Activated naive CD4-positive, alpha-beta T cell treated with anti-CD3 and anti-CD28 coated beads, Interleukin-2, amount 50 U/mL, for 24 hours (primary cell): ENCODE results near the gene SLC5A10.
"Not testable (repeated sequence)": the region's sequence is repeated elsewhere in the genome, so short reads cannot be mapped to it uniquely, and the experiment has no call there.

Experiments
- H3K27ac Mint-ChIP-seq: one replicate; pipeline ENCODE4 v1.8.0; 2021; ENCODE audit warnings: mild to moderate bottlenecking, mixed read lengths
- H3K27me3 Mint-ChIP-seq: one replicate; pipeline ENCODE4 v1.8.0; 2021; ENCODE audit warnings: mixed read lengths
- H3K36me3 Mint-ChIP-seq: one replicate; pipeline ENCODE4 v1.8.0; 2021; ENCODE audit warnings: mixed read lengths
- H3K4me1 Mint-ChIP-seq: one replicate; pipeline ENCODE4 v1.8.0; 2021; ENCODE audit warnings: mixed read lengths
- H3K4me3 Mint-ChIP-seq: one replicate; pipeline ENCODE4 v1.8.0; 2021; ENCODE audit warnings: mild to moderate bottlenecking, mixed read lengths
- H3K9me3 Mint-ChIP-seq: one replicate; pipeline ENCODE4 v1.8.0; 2021; ENCODE audit warnings: mixed read lengths

SLC5A10 gene

DNA sequence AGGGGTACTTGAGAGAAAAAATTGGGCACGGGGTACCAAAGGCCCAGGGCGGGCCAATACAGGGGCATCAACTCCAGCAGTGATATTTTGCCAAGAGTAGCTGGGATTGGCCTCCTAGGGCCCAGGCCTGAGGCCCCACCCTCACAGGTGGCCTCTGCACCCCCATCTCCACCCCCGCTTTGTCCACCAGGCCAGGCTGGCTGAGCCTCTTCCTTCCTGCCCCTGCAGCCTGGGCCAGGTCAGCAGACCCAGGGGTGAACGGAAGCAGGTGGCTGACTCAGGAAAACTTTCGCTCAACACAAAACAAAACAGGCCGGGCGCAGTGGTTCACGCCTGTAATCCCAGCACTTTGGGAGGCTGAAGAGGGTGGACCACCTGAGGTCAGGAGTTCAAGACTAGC lies 91.1 kb downstream of the SLC5A10 start:
- H3K4me3 Mint-ChIP-seq, H3K4me1 Mint-ChIP-seq, H3K9me3 Mint-ChIP-seq, H3K36me3 Mint-ChIP-seq, H3K27ac Mint-ChIP-seq, H3K27me3 Mint-ChIP-seq: not testable (repeated sequence)

DNA sequence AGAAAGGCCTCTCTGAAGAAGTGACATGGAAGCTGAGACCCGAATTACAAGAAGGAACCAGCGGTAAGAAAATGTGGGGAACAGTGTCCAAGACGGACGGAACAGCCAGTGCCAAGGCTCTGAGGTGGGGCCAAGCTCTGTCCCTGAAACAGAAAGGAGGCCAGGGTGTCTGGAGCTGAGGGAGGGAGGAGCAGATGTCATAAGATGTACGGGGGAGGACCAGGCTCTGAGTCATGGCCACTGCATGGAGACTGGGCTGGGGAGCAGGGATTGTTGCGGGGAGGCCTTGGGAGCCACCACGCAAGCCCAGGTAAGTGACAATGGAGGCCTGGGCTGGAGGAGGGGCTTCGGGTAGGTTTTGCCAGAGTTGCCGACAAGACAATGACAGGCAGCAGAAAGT lies 92.7 kb downstream of the SLC5A10 start:
- not testable (repeated sequence) for H3K27ac Mint-ChIP-seq, H3K36me3 Mint-ChIP-seq, H3K4me3 Mint-ChIP-seq

DNA sequence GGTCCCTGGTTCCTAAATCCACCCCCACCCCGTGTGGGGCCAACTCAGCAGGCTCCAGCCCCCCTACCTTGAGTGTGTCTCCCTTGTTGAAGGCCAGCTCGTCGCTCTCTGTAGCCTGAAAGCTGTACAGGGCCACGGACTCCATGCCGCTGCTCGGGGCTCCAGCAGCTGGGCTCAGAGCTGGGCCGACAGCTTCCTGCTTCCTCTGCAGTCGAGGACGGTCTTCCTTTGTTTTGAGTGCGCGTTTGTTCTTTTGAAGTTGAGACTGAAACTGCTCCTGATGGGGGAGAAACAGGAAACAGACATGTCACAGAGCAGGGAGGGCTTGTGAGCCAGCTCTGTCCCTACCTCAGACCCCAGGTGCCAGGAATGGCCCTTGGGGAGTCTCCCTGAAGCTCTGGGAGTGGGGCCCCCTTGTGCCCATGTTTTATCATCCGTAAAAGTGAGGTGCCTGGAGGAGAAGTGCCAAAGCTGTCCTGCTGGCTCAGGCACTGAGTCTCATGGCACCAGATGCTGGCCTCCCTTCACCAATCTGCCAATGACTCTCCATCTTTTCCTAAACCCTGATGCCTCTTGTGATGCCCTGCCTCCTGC lies 94.9 kb downstream of the SLC5A10 start, which contains the start of gene GRAP:
TSS of gene GRAP (minus strand) at position 176 of the 594 bp plus-strand sequence. CDS start at position 145, 31 bp downstream.
- not testable (repeated sequence) for H3K27ac Mint-ChIP-seq, H3K36me3 Mint-ChIP-seq, H3K4me1 Mint-ChIP-seq, H3K9me3 Mint-ChIP-seq, H3K27me3 Mint-ChIP-seq, H3K4me3 Mint-ChIP-seq

More for the DNA sequence above, 92.7 kb downstream of the SLC5A10 start:
- H3K9me3 Mint-ChIP-seq, H3K27me3 Mint-ChIP-seq, H3K4me1 Mint-ChIP-seq: not testable (repeated sequence)

DNA sequence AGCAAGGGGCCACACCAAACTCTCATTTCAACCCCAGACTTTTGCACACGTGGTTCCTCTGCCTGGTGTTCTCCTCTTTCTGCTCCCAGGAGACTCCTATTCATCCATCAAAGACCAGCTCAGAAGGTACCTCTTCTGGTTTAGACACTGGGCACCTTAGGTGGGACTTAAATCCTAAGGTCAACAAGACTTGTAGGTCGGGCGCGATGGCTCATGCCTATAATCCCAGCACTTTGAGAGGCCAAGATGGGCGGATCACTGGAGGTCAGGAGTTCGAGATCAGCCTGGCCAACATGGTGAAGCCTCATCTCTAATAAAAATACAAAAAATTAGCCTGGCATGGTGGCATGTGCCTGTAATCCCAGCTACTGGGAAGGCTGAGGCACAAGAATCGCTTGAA lies 95.5 kb downstream of the SLC5A10 start:
- not testable (repeated sequence) for H3K4me1 Mint-ChIP-seq, H3K27ac Mint-ChIP-seq, H3K27me3 Mint-ChIP-seq, H3K36me3 Mint-ChIP-seq, H3K4me3 Mint-ChIP-seq, H3K9me3 Mint-ChIP-seq

DNA sequence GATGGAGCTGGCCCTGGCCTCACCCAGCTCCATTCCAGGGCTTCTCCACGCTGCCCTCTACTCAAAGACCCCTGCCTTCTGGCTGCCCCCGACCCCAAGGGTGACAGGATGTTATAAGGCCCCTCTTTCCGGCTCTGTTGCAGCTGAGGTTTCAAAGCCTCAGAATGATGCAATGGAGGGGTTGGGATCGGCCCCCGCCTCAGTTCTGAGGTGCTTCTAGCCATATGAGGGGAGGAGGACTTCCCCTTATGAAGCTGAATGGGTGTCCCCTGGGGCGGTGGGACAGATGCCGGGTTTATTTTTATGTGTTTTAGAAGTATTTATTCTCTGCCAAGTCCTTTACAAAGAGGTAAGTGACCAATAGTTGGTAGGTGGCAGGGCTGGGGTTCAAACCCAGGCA lies 96.9 kb downstream of the SLC5A10 start:
- not testable (repeated sequence) for H3K27me3 Mint-ChIP-seq, H3K4me3 Mint-ChIP-seq

DNA sequence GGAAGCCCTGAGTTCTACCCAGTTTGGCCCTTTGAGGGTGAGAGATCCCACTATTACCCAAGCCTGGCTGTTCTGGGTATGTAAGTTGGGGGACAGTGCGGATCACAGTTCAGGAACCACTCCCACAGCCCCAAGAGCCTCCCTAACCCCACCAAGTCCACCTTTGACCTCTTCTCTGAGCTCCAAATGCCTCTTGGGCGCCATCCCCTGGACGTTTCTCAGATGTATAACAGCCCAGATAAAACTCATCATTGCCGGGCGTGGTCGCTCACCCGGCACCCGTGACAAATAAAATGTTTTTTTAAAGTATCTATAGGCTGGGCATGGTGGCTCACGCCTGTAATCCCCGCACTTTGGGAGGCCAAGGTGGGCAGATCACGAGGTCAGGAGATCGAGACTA lies 103.5 kb downstream of the SLC5A10 start:
- not testable (repeated sequence) for H3K4me1 Mint-ChIP-seq, H3K36me3 Mint-ChIP-seq, H3K27ac Mint-ChIP-seq, H3K9me3 Mint-ChIP-seq, H3K27me3 Mint-ChIP-seq, H3K4me3 Mint-ChIP-seq

More for the DNA sequence above, 96.9 kb downstream of the SLC5A10 start:
- not testable (repeated sequence) for H3K27ac Mint-ChIP-seq, H3K4me1 Mint-ChIP-seq, H3K9me3 Mint-ChIP-seq, H3K36me3 Mint-ChIP-seq

DNA sequence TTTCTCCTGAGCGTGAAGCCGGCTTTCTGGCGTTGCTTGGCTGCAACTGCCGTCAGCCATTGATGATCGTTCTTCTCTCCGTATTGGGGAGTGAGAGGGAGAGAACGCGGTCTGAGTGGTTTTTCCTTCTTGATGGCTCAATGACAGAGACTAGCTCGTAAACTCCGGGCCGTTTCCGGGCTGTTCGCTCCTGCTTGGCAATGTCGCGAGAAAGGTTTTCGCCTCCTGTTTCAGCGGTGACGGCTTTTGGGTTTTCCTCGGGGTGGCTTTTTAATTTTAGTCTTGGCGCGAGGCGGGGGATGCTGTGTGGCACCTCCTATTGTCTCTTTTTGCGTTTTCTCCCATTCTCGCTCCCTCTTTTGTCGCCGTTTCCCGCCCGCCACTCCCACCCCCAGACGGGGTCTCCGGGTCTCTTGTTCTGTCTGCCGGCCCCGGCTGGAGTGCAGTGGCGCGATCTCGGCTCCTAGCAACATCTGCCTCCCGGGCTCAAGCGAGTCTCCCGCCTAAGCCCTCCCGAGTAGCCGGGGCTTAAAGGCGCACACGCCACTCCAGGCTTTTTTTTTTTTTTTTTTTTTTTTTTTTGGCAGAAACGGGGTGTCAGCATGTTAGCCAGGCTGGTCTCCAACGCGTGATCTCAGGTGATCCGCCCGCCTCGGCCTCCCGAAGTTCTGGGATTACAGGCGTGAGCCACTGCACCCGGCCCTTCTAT lies 110.2 kb downstream of the SLC5A10 start:
- H3K9me3 Mint-ChIP-seq, H3K27ac Mint-ChIP-seq, H3K4me3 Mint-ChIP-seq: not testable (repeated sequence)

DNA sequence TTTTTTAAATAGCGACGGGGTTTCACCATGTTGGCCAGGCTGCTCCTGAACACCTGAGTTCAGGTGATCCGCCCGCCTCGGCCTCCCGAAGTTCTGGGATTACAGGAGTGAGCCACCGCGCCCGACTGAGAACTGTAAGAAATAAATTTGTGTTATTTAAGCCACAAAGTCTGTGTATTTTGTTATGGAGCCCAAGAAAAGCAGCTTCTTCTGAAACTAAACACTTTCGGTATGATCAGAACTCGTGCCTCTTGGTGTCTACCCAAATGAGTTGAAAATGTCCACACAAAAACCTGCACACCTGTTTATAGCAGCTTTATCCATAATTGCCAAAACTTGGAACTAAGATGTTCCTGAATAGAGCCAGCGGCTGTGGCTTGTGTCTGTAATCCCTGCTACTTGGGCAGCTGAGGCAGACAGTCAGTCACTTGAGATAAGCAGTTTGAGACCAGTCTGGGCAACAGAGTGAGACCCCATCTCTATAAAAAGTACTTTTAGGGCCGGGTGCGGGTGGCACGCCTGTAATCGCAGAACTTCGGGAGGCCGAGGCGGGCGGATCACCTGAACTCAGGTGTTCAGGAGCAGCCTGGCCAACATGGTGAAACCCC lies 110.9 kb downstream of the SLC5A10 start:
- not testable (repeated sequence) for H3K4me3 Mint-ChIP-seq, H3K27me3 Mint-ChIP-seq, H3K4me1 Mint-ChIP-seq, H3K9me3 Mint-ChIP-seq, H3K27ac Mint-ChIP-seq, H3K36me3 Mint-ChIP-seq

More for the DNA sequence above, 110.2 kb downstream of the SLC5A10 start:
- not testable (repeated sequence) for H3K27me3 Mint-ChIP-seq, H3K36me3 Mint-ChIP-seq, H3K4me1 Mint-ChIP-seq

DNA sequence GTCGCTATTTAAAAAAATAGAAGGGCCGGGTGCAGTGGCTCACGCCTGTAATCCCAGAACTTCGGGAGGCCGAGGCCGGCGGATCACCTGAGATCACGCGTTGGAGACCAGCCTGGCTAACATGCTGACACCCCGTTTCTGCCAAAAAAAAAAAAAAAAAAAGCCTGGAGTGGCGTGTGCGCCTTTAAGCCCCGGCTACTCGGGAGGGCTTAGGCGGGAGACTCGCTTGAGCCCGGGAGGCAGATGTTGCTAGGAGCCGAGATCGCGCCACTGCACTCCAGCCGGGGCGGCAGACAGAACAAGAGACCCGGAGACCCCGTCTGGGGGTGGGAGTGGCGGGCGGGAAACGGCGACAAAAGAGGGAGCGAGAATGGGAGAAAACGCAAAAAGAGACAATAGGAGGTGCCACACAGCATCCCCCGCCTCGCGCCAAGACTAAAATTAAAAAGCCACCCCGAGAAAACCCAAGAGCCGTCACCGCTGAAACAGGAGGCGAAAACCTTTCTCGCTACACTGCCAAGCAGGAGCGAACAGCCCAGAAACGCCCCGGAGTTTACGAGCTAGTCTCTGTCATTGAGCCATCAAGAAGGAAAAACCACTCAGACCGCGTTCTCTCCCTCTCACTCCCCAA lies 111.5 kb downstream of the SLC5A10 start:
- Mint-ChIP-seq H3K27ac (peak overlapping the region; percentile 95), H3K4me3 (peak overlapping the region; percentile 75)
- H3K4me1 Mint-ChIP-seq, H3K9me3 Mint-ChIP-seq, H3K27me3 Mint-ChIP-seq, H3K36me3 Mint-ChIP-seq: not testable (repeated sequence)

DNA sequence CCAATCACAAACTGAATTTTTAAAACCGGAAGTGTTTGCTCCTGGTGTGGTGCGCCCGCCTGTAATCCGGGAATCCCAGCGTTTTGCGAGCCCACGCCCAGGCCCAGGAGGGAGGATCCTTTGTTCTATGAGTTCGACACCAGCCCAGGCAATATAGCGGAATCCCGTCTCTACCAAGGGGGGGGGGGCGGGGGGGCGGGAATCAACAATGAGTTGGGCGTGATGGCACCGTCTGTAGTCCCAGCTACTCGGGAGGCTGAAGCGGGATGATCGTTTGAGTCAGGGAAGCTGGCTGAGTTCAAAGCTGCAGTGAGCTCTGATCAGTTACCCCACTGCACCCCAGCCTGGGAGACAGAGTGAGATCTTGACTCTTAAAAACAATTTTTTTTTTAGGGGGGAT lies 112.4 kb downstream of the SLC5A10 start:
- not testable (repeated sequence) for H3K9me3 Mint-ChIP-seq, H3K27ac Mint-ChIP-seq, H3K36me3 Mint-ChIP-seq, H3K27me3 Mint-ChIP-seq, H3K4me3 Mint-ChIP-seq, H3K4me1 Mint-ChIP-seq

DNA sequence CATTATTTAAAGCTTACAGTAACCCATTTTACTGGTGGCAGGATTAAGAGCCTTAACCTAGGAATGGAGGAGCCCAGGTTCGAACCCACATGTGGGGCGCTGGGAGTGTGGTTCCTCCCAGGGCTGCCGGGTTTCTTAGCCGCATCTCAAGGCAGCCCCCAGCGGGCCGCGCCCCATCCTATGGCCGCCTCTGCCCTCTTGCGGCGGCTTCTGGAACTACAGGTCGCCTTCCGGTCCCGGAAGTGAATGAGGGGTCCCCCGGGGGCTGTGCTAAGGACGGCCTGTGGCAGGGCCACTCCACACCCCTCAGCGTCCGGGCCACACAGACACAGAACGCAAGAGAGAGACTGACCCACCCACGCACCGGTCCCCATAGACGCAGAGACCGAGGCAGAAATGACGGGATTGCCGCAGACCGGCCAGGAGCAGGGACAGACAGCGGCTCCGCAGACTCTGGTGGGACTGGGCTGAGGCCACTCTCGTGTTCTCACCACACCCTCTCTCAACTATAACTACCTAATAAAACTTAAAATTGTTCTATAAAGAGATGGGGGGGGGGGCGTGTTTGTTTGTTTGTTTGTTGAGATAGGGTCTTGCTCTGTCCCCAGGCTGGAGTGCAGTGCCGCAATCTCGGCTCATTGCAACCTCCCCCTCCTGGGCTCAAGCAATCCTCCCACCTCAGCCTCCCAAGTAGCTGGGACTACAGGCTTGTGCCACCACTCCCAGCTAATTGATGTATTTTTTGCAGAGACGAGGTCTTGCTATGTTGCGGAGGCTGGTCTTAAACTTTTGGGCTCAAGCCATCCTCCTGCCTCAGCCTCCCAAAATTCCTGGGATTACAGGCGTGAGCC lies 118.6 kb downstream of the SLC5A10 start:
- H3K4me3 Mint-ChIP-seq, H3K36me3 Mint-ChIP-seq, H3K9me3 Mint-ChIP-seq, H3K27ac Mint-ChIP-seq, H3K4me1 Mint-ChIP-seq, H3K27me3 Mint-ChIP-seq: not testable (repeated sequence)
